C4-2B (cell line): Measurements from ENCODE around the gene TSPAN15.

Experiments
- CTCF ChIP-seq: fragments of 450-650 bp; conservative IDR thresholded peaks from 2 replicates; pipeline ENCODE4 v1.5.1; 2017; ENCODE audit warnings: mild to moderate bottlenecking
- ZFX ChIP-seq: fragments of 450-650 bp; IDR thresholded peaks from 2 replicates; pipeline ENCODE4 v1.6.1; 2017

GRCh38 chr10:69464801-69465401 lies 13.6 kb downstream of the TSPAN15 start:
- TF ChIP-seq CTCF: no peak
- TF ChIP-seq ZFX: no peak
